Ovary (tissue), 3 donors: Measurements from ENCODE around the gene CRB1.

Experiments
- EP300 ChIP-seq: sonication (generic); formaldehyde crosslinking; IDR thresholded peaks from one replicate; pipeline ENCODE4 v1.6.1; 2017; ENCODE audit warnings: antibody characterized with exemption
- POLR2A ChIP-seq: fragments of 450-650 bp; IDR thresholded peaks from one replicate; pipeline ENCODE4 v1.6.1; 2017; ENCODE audit warnings: antibody characterized with exemption, mild to moderate bottlenecking, moderate library complexity
- TF ChIP-seq, protein P1 (sequence below), 3 donors: fragments of 450-650 bp in 2 of 3; fragments of 200-600 bp in 1 of 3; IDR thresholded peaks; one replicate each; pipeline versions ENCODE4 v1.5.1 to v1.8.0; 2016 to 2022; ENCODE audit warnings: antibody characterized with exemption in 3 of 3, mild to moderate bottlenecking in 1 of 3
- donor health status: DM: no; HTN: no; CAD: no.

DNA sequence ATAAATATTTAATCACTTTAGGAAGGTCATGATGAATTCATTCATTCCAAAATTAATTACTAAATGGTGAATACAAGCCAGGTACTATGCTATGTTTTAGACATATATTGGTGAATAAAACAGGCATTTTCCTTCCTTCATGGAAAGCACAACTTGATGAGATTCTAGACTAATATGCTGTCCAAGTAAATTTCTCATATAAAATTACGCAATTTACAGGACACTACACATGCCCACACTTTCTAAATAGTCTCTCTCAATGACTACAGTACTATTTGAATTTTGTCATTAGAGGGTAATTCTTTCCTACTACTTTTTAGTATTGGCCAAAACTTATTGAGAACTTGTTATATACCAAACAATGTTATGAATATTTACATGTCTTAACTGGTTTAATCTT is 150.6 kb downstream of the CRB1 start:
- TF ChIP-seq, protein P1, sequence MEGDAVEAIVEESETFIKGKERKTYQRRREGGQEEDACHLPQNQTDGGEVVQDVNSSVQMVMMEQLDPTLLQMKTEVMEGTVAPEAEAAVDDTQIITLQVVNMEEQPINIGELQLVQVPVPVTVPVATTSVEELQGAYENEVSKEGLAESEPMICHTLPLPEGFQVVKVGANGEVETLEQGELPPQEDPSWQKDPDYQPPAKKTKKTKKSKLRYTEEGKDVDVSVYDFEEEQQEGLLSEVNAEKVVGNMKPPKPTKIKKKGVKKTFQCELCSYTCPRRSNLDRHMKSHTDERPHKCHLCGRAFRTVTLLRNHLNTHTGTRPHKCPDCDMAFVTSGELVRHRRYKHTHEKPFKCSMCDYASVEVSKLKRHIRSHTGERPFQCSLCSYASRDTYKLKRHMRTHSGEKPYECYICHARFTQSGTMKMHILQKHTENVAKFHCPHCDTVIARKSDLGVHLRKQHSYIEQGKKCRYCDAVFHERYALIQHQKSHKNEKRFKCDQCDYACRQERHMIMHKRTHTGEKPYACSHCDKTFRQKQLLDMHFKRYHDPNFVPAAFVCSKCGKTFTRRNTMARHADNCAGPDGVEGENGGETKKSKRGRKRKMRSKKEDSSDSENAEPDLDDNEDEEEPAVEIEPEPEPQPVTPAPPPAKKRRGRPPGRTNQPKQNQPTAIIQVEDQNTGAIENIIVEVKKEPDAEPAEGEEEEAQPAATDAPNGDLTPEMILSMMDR (IDR thresholded peaks at IDR 0.05) = no peak
- TF ChIP-seq EP300 (no peak), POLR2A (no peak)
